Muscle of leg (tissue), 11 donors: ENCODE measurements around the gene FAAH. TPM values are rescaled to one million over a fixed set of nuclear protein-coding genes. Genes with fewer than 3 reads are reported as not detected.

ENCODE experiments used
- DNase-seq: peaks from one replicate; pipeline ENCODE4 v3.0.0; 2013
- H3K27ac ChIP-seq: one replicate; pipeline ENCODE4 v1.5.1; 2013; ENCODE audit warnings: mild to moderate bottlenecking, low read length, control low read depth
- H3K27me3 ChIP-seq: one replicate; pipeline ENCODE4 v1.6.1; 2013; ENCODE audit warnings: low read length; ENCODE audit not compliant: control insufficient read depth, insufficient read depth
- H3K36me3 ChIP-seq: one replicate; pipeline ENCODE4 v1.6.1; 2013; ENCODE audit warnings: low read length; ENCODE audit not compliant: control insufficient read depth, insufficient read depth
- H3K4me1 ChIP-seq: one replicate; pipeline ENCODE4 v1.6.1; 2013; ENCODE audit warnings: low read length; ENCODE audit not compliant: control insufficient read depth, insufficient read depth
- H3K4me3 ChIP-seq: one replicate; pipeline ENCODE4 v1.5.1; 2013; ENCODE audit warnings: low read length, control low read depth
- H3K9me3 ChIP-seq: replicated peaks from 2 replicates; pipeline ENCODE4 v1.6.1; 2013; ENCODE audit warnings: low read depth, low read length; ENCODE audit not compliant: control insufficient read depth
- WGBS: methylation state at CpG from one replicate; pipeline ENCODE4 v1.1.5; 2013; ENCODE audit warnings: missing lambda C conversion rate; ENCODE audit not compliant: insufficient coverage; 5-methylcytosine and 5-hydroxymethylcytosine counted together
- polyA plus RNA-seq, 8 donors: library from polyadenylated mRNA; unstranded; fragments of 120-200 nt; gene quantifications; one replicate each; pipeline versions ENCODE4 v1.2.1 to v1.2.3, GENCODE V29; 2013; ENCODE audit warnings: inconsistent platforms in 1 of 8, low replicate concordance in 1 of 8; ENCODE audit not compliant: insufficient read length in 8 of 8, insufficient read depth in 1 of 8
- total RNA-seq: library from RNA; stranded (reverse); fragments of 120-200 nt; gene quantifications from one replicate; pipeline ENCODE4 v1.2.4, GENCODE V29; 2013

Gene FAAH
- total and polyA plus RNA-seq, 9 donors: 9.7 to 25.8 (median 15.0) TPM

DNA sequence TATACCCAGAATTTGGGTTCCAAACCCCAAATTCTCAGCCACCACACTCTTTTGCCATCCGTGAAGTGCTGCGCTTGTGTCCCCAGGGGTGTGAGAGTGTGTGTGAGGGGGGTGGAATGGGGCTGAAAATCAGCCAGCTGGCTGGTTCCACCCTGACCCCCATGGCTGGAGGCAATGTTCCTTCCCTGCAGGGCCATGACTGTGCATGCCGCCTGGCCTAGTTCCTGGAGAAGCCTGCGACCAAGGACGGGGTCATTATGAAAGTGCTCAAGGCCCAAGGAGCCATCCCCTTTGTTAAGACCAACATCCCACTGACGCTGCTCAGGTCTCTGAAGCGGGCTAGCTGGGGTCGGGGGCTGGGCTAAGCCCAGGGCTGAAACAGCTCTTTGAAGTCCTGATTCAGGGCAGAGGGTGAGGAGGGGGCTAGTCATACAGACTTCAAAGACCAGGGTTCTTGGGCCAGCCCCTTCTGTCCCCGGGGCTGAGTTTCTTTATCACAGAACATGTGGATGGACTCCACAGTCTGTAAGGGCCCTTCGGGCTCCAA lies 38.7 kb downstream of the FAAH start:
- H3K4me3 ChIP-seq: no peak overlapping the region
- H3K4me1 ChIP-seq: no peaks in the 10 kb centered on the region
- WGBS: 55% methylated on average over 8 of the region's 10 CpGs
- no peak for DNase-seq
- no peak overlapping the region for H3K27ac ChIP-seq
- no peaks in the 10 kb centered on the region for H3K36me3 ChIP-seq
- H3K27me3 ChIP-seq: peaks cover 17% of the 10 kb centered on the region
- no peaks in the 10 kb centered on the region for H3K9me3 ChIP-seq

DNA sequence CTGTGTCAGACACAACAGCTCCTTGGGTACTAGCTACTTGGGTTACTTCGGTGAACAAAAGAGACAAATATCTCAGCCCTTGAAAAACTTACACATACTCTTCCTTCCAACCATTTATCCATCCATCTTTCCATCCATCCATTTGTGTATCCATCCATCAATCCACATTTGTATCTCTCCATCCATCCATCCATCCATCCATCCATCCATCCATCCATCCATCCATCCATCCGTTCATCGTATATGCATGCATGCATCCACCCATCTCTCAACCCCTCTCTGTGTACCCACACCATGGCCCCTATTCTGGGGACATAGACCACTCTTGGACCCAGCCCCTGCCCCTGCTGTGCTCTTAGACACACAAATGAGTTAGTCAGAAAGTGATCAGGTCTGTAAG lies 40.2 kb downstream of the FAAH start:
- Histone ChIP-seq H3K4me1 (no peaks in the 10 kb centered on the region), H3K4me3 (no peak overlapping the region), H3K27me3 (peaks cover 17% of the 10 kb centered on the region), H3K27ac (no peak overlapping the region), H3K9me3 (no peaks in the 10 kb centered on the region), H3K36me3 (no peaks in the 10 kb centered on the region)
- WGBS: 78% methylated on average over 3 of the region's 3 CpGs
- no peak for DNase-seq

DNA sequence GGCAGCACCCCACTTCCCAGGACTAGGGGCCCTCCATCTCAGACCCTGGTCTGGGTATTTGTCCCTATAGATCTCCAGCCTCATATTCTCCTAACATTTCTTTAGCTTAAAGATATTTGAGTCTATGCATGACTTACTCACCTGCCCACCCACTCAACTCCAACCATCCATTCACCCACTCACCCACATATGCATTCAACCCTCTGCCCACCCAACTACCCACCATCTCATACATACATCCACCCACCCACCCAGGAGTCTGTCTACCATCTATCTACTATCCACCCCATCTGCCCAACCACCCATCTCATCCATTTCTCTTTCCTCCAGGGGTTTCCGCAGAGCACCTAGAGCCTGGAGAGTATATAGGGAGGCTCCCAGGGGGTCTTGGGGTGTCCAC lies 42.7 kb downstream of the FAAH start:
- no peaks in the 10 kb centered on the region for H3K4me1 ChIP-seq
- WGBS: no CpG with 5 or more reads among the region's 1 CpG
- H3K27ac ChIP-seq: no peak overlapping the region
- no peak for DNase-seq
- H3K4me3 ChIP-seq: no peak overlapping the region
- H3K9me3 ChIP-seq: no peaks in the 10 kb centered on the region
- H3K36me3 ChIP-seq: no peaks in the 10 kb centered on the region
- H3K27me3 ChIP-seq: peaks cover 20% of the 10 kb centered on the region

DNA sequence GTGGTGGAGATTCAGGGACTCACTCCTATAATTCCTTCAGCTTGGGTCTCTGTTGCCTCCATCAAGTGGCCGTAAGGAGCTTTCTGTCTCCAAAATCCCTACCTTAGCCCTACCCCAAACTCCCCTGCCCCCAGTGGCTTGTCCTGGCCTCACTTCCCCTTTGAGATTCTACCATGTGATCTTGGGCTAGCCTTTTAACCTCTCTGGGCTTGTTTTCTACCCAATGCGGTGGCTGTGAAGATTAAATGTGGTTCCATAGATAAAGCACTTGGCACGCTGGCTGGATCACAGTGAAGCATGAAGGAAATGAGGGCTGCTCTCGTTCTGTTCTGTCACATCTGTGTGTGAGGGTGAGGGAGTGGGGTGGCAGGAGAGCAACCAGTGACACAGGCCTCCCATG lies 43.6 kb downstream of the FAAH start:
- 66% methylated on average over 4 of the region's 4 CpGs for WGBS
- H3K36me3 ChIP-seq: no peaks in the 10 kb centered on the region
- no peak for DNase-seq

DNA sequence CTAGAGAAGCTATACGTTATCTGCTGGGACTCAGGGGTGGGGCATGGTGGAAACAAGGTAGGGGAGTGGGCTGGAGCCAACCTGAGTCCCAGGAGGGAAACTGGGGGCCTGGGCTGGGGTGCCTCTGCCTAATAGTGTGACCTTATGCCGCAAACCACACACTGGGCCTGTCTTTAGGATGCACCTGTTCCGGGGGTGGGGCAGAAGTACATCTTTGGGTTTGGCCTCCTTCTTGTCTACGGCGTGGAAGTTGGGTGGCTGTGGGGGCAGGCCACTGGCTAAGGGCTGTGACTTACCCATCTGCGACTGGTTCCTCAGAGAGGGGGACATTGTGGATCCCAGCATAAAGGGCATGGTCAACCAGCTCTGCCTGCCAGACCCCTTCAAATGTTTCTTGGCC lies 44.2 kb downstream of the FAAH start:
- Histone ChIP-seq H3K4me3 (no peak overlapping the region), H3K27ac (no peak overlapping the region), H3K36me3 (no peaks in the 10 kb centered on the region), H3K27me3 (peaks cover 28% of the 10 kb centered on the region), H3K9me3 (no peaks in the 10 kb centered on the region), H3K4me1 (peaks cover 7% of the 10 kb centered on the region)
- 72% methylated on average over 5 of the region's 6 CpGs for WGBS
- no peak for DNase-seq

More for the DNA sequence above, 43.6 kb downstream of the FAAH start:
- peaks cover 4% of the 10 kb centered on the region for H3K4me1 ChIP-seq
- no peak overlapping the region for H3K4me3 ChIP-seq
- peaks cover 26% of the 10 kb centered on the region for H3K27me3 ChIP-seq
- no peaks in the 10 kb centered on the region for H3K9me3 ChIP-seq
- no peak overlapping the region for H3K27ac ChIP-seq

DNA sequence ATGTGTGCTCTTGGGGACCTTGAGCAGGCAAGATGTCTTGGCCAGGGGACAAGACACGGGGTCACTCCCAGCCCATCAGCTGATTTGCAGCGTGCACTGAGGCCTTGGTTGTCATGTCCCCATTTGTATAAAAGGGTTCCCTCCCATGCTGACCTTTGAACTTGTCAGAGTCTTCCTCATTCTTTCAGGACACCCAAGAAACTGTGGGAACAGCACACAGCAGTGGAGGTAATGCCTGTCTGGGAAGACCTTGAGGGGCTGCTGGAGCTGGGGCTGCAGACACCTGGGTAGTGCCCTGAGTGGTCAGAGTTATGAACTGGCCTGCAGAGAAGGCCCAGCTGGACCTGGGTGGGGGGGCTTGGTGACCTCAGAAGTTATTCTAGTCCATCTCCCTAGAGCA lies 46.4 kb downstream of the FAAH start:
- DNase-seq: no peak
- Histone ChIP-seq H3K27ac (no peak overlapping the region), H3K4me3 (no peak overlapping the region), H3K36me3 (no peaks in the 10 kb centered on the region), H3K27me3 (peaks cover 27% of the 10 kb centered on the region), H3K4me1 (peaks cover 7% of the 10 kb centered on the region), H3K9me3 (no peaks in the 10 kb centered on the region)
- 89% methylated on average over 2 of the region's 2 CpGs for WGBS

DNA sequence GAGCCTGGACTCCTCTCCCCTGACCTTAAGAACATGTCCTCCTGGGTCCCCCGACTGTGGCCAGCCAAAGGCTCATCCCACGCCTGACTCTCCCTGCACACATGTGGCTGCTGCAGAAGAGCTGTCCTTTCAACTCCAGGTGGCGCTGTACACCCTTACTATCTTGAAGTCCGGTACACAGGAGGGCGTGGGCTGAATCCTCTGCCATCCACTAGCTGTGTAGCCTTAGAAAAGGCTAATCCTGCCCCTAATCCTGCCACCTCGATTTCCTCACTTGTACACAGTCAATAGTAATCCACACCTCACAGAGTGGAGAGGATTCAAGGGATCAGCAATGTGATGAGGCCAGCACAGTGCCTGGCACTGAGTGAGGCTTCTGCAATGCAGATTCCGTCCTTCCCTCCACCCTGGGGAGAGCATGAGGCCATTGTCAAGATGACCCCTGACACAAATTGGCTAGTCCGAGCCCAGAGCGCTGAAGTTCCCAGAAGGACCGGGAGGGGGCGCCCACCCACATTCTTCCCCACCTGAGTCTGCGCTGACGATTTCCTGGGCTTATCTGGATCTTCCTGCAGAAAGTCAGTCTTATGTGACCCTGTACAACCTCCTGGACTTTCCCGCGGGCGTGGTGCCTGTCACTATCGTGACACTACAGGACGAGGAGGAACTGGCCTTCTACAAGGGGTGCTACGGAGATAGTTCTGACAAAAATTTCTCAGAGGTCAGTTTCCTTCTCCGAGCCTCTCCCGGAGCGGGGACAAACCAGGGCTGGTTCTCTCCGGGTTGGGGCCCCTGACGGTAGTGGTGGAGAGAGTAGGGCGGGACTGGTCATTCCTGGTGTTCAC lies 48.4 kb downstream of the FAAH start:
- peak; percentile 64 for DNase-seq
- no peak overlapping the region for H3K27ac ChIP-seq
- peak overlapping the region; percentile 12 for H3K4me3 ChIP-seq
- peaks cover 11% of the 10 kb centered on the region for H3K4me1 ChIP-seq
- no peaks in the 10 kb centered on the region for H3K9me3 ChIP-seq
- 5% methylated on average over 16 of the region's 25 CpGs for WGBS
- no peaks in the 10 kb centered on the region for H3K36me3 ChIP-seq
- H3K27me3 ChIP-seq: peaks cover 41% of the 10 kb centered on the region

DNA sequence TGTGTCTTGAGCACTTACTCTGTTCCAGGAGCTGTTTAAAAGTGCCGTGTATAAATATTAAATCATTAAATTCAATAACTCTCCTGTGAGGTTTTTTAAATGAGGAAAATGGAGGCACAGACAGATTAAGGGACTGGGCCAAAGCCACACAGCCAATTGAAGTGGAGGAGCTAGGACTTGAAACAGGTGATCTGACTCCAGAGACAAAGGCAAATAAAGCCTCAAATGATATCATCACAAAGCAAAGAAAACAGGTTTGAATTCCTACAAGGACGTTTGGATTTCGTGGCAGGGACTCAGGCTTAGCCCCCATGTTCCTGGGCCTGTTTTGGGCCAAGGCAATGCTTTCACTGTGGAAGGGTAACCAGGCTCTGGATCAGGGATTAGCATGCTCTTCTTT lies 50.3 kb downstream of the FAAH start:
- no peaks in the 10 kb centered on the region for H3K36me3 ChIP-seq
- H3K4me1 ChIP-seq: peaks cover 21% of the 10 kb centered on the region
- H3K27me3 ChIP-seq: peaks cover 60% of the 10 kb centered on the region
- WGBS: 100% methylated on average over 1 of the region's 3 CpGs
- no peaks in the 10 kb centered on the region for H3K9me3 ChIP-seq
- DNase-seq: no peak
- H3K27ac ChIP-seq: no peak overlapping the region
- no peak overlapping the region for H3K4me3 ChIP-seq

DNA sequence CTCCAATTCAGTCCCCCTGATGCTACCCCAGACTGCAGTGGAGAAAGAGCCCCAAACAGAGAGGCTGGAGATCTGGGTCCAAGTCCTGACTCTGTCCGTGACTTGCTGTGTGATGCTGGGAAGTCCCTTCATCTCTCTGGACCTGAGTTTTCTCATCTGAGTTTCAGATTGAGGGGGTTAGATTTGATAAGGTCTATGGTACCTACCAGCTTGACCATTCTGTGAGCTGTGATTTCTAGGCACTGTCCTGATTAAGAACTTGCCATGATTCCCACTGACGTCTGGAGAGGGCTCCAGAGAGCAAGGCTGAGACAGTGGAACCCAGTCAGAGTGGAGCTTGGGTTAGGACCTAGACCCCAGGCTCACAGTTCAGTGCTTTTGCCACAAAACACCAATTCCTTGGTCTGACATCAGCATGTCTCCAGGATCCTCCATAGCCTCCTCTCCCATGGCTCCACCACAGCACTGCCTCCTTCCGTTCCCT lies 51.7 kb downstream of the FAAH start:
- peaks cover 72% of the 10 kb centered on the region for H3K27me3 ChIP-seq
- no peak overlapping the region for H3K27ac ChIP-seq
- no peak for DNase-seq
- no peaks in the 10 kb centered on the region for H3K36me3 ChIP-seq
- H3K9me3 ChIP-seq: no peaks in the 10 kb centered on the region
- no peak overlapping the region for H3K4me3 ChIP-seq
- H3K4me1 ChIP-seq: peaks cover 21% of the 10 kb centered on the region
- 57% methylated on average over 3 of the region's 3 CpGs for WGBS

DNA sequence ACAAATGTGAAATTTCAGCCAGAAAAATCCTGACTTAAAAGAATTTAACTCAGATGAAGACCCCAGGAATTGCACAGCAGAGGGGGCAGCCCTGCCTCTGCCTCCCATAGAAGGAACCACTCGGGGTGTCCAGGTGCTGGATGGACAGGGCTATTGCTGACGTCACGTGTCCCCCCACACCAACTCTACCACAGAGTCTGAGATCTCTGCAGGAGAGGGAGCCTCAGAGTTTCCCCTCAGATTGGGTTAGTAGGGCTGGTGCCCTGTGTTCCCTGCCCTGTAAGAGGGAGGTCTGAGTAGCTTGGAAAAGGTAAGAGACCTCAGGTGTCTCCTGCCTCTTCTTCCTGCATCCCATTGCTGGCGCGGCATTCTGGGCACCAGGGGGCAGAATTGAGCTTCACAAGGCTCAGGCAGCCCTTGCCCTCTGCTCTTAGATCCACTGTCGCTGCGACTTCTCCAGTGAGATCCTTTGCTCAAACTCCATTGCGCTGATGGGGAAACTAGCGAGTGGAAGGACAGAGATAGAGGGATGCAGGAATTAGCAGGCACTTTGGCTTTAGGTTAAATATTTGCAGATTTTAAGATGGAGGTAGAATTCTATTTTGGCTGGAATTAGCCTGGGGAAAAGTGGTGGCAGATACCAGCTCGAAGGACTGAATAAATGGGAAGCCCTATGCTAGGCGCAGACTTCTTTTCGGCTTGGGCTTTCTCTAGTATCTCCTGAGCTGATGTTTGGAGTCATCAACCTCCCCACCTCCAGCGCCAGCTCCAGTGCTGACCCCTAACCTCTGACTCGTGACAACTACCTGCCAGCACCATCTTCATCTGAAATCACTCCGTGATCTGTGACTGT lies 52.8 kb downstream of the FAAH start:
- Histone ChIP-seq H3K9me3 (no peaks in the 10 kb centered on the region), H3K27me3 (peaks cover 80% of the 10 kb centered on the region), H3K4me1 (peaks cover 21% of the 10 kb centered on the region), H3K27ac (no peak overlapping the region), H3K4me3 (no peak overlapping the region), H3K36me3 (no peaks in the 10 kb centered on the region)
- WGBS: 8% methylated on average over 7 of the region's 15 CpGs
- peak; percentile 72 for DNase-seq
